Femur (tissue), 1 donor: Measurements from ENCODE around the gene MAP3K5.
"Not testable (repeated sequence)": the region's sequence is repeated elsewhere in the genome, so short reads cannot be mapped to it uniquely, and the experiment has no call there.

Source experiments
- DNase-seq: peaks from one replicate; pipeline ENCODE4 v3.0.0-alpha.2; 2017

Gene MAP3K5

GRCh38 chr6:136717716-136717990 lies 74.6 kb downstream of the MAP3K5 start:
- no peak for DNase-seq

GRCh38 chr6:136716917-136717715 lies 75.2 kb downstream of the MAP3K5 start:
- no peak for DNase-seq

- DNase-seq: not testable (repeated sequence)
These were observed 79.6 kb downstream of the MAP3K5 start for GRCh38 chr6:136712642-136713041.

- DNase-seq: no peak
These were observed 80.6 kb downstream of the MAP3K5 start for GRCh38 chr6:136711644-136712043.

GRCh38 chr6:136710877-136711552 lies 81.3 kb downstream of the MAP3K5 start:
- DNase-seq: no peak

- no peak for DNase-seq
These were observed 82.8 kb downstream of the MAP3K5 start for GRCh38 chr6:136709429-136709828.

DNA sequence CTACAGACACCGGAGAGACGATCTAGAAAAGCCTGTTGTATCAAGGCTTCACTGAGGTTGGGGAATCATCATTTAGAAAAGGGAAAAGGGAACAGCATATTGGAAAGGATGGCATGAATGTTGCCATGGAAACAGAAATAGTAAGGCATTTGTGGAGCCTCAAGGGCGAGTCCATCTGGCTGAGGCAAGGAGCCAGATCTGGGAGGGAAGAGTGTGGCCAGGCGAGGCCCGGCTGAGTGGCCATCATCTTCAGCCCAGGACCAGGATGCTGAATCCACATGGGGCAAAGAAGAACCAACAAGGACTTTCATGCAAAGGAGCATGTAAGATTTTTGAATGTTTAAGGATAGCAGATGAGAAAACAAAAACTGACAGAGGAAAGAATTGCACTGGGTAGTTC lies 85.8 kb downstream of the MAP3K5 start:
- no peak for DNase-seq

GRCh38 chr6:136703331-136703865 lies 88.9 kb downstream of the MAP3K5 start:
- no peak for DNase-seq

DNA sequence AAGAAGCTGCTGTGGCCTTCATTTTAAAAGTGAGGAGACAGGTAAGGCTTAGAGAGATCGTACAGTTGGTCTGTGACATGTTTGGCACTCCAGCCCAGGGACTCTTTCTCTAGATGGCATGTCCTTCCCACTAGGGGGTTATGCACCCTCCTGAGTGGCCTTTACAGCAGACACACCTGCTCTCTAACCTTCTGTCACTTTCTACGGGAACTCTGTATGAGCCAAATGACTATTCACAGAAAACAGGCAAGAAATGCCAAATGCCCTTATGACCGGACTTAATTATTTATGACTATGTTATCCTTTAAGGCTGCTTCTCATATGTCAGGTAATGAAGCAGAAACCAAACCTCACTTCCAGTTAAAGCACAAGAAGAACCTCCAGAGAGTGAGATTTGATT lies 91.2 kb downstream of the MAP3K5 start:
- no peak for DNase-seq

- no peak for DNase-seq
These were observed 92.9 kb downstream of the MAP3K5 start for GRCh38 chr6:136699358-136699757.

DNA sequence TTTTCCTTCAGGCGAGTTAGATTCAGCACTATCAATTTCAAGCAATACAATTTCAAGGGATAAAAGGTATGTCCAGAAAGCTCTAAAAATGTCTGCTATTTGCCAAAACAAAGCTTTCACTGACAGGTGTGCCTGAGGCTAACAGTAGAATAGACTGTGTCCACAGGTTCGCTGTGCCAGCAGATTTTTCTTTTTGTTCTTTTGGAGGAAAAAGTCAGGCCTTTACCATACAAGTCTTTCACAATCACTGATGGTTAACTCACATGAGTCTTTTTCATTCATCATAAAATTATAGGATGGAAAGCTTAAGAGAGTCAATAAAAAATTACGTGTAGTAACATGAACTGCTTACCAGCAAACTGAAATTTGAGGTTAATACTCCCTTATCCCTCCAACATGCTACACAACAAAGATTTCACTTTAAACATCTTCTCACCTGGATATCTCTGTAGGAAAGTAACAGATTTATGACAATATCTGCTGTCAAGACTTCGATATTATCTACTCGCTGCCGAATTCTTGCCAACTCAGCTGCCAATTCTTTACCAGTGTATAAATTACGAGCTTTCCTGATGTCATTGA lies 95.4 kb downstream of the MAP3K5 start:
- DNase-seq: no peak

- no peak for DNase-seq
These were observed 96.0 kb downstream of the MAP3K5 start for GRCh38 chr6:136696238-136696637.

- DNase-seq: no peak
These were observed 96.9 kb downstream of the MAP3K5 start for GRCh38 chr6:136695412-136695811.

- no peak for DNase-seq
These were observed 99.2 kb downstream of the MAP3K5 start for GRCh38 chr6:136693090-136693489.

- DNase-seq: not testable (repeated sequence)
These were observed 104.4 kb downstream of the MAP3K5 start for GRCh38 chr6:136687894-136688293.

GRCh38 chr6:136685540-136686108 lies 106.7 kb downstream of the MAP3K5 start:
- DNase-seq: no peak

DNA sequence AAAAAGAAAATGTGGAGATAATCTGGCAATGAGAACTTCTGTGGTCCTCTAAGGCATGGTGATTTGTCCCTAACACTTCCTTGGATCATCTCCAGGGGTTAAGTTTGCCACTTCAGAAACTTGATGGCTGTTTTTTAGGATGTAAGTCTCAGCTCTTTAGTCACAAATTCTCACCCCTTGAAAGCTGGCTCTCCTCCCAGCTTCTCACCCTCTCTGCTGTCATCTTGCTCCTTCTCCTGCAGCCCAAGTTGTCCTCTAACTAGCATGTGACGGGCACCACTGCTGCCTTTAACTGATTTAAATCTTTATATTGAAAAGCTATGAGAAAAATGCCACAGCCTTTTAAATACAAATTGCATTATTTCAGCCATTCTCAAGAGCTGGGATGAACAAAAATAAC lies 107.8 kb downstream of the MAP3K5 start:
- no peak for DNase-seq

- no peak for DNase-seq
These were observed 108.9 kb downstream of the MAP3K5 start for GRCh38 chr6:136683209-136683941.

DNA sequence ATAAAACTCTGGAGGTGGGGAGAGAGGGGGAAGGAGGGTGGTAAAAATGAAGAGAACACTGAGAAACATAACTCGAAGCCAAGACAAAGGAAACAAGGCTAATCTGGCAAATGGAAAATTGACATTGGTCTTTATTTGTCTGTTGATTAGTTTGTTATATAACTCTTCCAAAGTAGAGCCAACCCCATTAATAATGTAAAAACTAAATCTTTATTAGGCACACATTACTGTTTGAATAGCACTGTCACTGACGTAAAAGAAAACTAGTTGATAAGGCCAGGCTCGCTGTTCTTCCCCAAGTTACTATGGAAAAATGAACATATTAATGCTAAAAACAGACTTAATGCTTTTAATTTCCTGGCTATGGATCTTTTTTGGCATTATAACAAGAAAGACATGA lies 110.0 kb downstream of the MAP3K5 start:
- no peak for DNase-seq

DNA sequence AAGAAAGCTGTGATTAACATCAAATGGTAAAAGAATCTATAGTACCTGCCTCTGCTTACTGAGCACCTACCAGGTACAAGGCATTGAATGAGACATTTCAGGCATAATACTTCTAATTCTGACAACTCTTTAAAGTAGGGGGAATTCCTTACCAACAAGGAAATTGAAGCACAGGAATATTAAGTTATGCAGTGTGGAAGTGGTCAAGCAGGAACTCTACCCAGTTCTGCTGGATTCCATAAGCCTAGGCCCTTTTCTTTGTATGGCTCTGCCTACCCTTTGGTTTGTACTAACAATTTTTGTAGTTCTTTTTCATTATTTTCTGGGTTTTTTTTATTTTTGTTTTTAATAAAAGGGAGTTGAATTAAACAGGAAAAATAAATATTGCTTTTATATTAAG lies 114.5 kb downstream of the MAP3K5 start:
- no peak for DNase-seq

DNA sequence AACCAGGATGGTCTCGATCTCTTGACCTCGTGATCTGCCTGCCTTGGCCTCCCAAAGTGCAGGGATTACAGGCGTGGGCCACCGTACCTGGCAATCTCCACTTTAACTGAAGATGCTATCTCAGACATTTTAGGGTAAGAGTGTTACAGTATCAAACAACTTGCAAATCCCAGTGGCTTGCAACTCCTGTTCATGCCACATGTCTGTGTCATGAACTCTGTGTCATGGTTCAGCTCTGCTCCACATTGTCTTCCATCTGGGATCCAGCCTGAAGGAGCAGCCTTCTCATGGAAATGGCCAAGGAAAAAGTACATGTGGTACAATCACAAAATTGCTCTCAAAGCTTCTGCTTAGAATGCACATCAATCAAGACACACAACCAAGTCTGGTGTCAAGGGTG lies 114.9 kb downstream of the MAP3K5 start:
- no peak for DNase-seq

DNA sequence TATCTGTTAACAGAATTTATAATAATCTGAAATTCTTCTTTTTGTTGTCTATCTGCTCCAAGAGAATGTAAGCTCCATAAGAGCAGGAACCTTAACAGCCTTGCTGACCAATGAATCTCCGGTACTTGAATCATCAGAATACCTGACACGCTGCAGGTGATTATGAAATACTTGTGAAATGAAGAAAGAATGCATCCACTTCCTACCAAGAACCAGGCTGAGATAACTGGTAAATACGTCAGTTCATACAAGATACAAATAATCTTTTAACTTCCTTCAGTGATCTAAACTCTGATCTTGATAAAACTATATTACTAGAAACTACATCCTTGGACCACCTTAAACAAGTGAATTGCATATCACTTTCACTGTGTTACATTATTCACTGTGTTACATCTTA lies 116.2 kb downstream of the MAP3K5 start:
- DNase-seq: no peak

GRCh38 chr6:136673571-136673970 lies 118.7 kb downstream of the MAP3K5 start:
- DNase-seq: no peak
